NCI-H2227 (cell line): Measurements from ENCODE around the gene KIF26A.
A peak's percentile ranks its signal among the peaks of the same experiment; 100 is the strongest.

Experiments used
- DNase-seq: peaks from one replicate; lab custom pipeline; 2025; ENCODE audit not compliant: unreplicated experiment; lab: John Stamatoyannopoulos, UW

The KIF26A gene

GRCh38 chr14:104138098-104138717, at the start of gene KIF26A:
Gene KIF26A (plus strand): TSS chr14:104138587. CDS start chr14:104138723, 136 bp downstream.
- DNase-seq = peak; percentile 79

GRCh38 chr14:104090071-104090748, 48.2 kb upstream of the KIF26A start:
- DNase-seq = no peak

- DNase-seq = peak; percentile 11
Measured at GRCh38 chr14:104091061-104091926, 47.1 kb upstream of the KIF26A start.

DNA sequence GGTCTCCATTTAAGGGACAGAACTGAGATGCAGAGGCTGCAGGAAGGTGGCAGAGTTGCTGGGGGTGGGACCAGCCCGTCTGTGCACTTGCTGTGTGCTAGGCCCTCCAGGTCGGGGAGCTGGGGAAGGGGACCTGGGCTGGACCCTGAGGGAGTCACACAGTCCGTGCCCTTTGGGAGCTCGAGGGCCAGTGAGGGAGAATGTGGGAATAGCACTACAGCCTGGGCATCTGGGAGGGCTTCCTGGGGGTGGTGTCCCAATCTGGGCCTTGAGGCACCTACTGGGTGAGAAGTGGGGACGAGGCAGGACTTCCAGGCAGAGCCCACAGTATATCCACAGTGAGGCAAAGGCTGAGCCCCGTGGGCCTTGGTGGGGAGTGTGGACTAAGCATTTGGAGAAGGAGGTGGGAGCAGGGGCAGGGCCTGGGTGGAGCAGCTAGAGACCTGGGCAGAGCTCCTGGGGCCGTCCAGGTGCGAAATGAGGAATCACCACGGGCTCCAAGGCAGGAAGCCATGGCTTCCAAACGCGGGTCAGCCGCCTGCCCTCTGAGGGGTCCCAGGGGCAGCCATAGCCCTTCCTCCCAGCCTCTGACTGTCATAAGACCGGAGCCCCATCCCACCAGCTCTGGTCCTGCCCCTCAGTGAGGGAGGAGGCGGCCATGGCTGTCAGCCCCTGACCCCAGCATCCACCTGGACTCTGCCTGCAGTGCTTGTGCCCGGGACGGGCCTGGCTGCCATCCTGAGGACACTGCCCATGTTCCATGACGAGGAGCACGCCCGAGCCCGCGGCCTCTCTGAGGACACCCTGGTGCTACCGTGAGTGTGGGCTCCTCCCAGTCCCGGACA, 46.2 kb upstream of the KIF26A start:
- DNase-seq = no peak

DNA sequence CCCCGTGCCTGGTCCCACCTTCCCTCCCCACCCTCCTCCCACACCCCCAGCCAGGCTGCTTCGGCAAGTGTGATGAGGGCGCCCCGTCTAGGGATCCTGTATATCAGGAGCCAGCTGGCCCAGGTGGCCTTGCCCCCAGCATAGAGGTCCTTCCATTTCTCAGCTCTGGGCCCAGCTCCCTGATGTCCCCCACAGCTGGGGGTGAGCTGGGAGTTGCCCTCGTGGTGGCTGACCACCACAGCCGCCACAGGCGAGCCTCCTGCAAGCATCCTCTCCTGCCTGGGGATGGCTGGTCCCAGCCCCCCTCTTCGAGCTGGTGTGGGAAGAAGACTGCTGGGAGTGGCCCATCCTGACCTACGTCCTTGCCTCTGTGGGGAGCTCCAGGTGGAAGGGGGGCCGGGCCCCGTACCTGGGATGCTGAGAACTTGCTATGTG, 45.4 kb upstream of the KIF26A start:
- no peak for DNase-seq

- DNase-seq = no peak
Measured at GRCh38 chr14:104093366-104094055, 44.9 kb upstream of the KIF26A start.

DNA sequence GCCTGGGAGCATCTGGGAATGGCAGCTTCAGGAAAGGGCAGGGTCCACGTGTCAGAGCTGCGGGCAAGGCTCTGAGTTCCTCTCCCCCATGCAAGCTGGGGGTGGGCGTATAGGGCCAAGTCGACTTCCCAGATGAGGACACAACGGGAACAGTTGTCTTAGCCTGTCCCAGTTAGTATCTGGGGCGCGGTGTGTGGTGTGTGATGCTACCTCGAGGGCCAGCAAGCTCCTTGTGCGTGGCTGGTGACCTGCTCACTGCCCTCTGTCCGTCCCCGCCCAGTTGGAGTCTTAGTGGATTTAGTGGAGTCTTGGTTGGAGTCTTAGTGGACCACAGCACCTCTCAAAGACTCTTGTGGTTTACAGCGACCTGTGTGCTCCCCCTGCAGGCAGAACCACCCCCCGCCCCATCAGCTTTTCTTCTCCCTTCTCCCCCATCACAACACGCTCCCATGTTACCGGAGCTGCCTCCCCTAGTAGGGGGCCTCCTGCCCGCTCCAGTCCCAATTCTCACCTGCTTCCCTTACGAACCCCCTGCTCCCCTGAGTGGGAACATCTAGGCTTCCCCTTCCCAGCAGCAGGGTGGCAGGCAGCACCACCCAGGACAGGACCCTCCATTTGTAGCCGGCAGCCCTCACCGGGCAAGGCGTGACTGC, 44.2 kb upstream of the KIF26A start:
- DNase-seq = no peak

DNA sequence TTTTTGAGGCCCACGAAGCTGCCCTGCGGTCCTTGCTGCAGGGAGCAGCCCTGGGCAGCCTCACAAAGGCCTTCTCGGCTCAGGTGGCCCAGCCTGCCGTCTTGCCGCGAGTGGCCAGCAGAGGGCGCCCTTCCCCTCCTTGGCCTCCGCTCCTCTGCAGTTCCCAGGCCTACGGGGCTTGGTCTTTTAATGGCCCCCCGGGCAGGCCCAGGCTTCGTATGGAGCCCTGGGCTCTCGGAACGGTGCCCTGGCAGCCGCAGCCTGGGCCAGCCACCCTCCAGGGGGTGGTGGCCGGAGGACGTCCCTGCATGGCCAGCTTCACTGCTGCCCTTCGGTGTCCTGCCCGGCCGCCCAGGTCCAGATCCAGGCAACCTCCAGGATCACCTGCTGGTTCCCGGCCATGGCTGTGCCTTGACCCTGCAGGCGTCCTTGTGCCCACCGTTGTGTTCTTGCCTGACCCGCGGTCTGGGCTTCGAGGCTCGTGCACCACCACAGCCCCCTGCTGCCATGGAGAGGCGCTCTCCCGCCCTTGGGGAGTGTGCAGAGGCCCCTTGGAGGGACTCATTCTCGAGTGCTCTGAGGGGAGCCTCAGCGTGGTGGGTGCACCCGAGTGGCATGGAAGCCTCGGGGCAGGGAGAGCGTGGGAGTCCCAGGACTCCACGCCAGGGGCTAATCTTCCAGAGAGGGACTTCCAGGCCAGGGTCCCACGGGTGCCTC, 43.5 kb upstream of the KIF26A start:
- peak; percentile 16 for DNase-seq

DNA sequence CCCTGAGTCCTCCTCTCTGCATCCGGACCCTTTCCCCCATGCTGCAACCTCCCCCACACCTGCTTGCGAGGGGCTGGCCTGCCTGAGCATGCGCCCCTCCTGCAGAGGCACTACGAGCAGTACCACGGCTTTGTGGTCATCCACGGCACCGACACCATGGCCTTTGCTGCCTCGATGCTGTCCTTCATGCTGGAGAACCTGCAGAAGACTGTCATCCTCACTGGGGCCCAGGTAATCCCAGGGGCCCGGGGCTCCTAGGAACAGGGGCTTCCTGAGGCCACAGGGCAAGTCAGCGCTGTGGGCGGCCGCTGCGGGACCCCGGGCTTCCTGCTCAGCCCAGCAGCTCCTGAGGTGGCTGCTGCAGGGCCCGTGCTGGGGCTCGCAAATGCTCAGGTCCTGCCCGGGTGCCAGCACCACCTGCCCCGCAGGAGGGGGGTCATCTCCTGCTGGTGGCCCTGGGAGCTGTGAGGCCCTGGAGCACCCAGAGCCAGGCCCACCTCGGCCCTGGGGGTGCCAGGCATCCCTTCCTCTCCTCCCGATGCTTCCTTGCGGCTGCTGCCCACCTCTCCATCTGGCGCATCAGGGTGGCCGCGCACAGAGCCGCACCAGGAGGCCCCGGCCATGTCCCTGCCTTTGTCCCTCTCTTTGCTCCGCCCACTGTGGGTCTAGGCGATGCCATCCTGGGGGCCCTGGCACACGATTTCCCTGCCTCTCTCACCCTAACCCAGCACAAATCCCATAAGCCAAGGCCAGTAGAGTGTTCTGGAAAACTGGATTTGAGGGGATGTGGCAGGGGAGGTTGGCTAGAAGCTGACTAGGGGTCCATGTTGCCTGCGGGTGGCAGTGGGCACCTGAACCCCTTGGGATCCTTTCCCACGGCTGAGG, 42.7 kb upstream of the KIF26A start:
- DNase-seq = no peak

DNA sequence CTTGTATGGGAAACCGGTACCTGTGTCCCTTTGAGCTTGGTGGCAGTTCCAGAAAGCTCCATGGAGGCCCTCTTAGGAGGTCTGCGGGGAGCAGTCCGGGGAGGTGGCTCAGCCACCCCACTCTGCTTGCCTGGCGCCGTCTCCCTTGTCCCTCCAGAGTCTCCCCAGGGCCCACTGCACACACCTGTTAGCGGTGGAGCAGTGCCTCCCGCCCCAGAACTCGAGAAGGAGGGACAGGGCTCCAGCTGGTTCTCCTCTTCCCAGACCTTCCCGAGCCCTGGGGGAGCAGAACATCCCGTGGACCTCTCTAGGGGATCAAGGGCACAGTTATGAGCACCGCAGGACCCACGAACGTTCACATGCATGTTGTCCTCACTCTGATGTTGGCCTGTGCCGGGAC, 42.1 kb upstream of the KIF26A start:
- DNase-seq = no peak

- no peak for DNase-seq
Measured at GRCh38 chr14:104096751-104097700, 41.4 kb upstream of the KIF26A start.

DNA sequence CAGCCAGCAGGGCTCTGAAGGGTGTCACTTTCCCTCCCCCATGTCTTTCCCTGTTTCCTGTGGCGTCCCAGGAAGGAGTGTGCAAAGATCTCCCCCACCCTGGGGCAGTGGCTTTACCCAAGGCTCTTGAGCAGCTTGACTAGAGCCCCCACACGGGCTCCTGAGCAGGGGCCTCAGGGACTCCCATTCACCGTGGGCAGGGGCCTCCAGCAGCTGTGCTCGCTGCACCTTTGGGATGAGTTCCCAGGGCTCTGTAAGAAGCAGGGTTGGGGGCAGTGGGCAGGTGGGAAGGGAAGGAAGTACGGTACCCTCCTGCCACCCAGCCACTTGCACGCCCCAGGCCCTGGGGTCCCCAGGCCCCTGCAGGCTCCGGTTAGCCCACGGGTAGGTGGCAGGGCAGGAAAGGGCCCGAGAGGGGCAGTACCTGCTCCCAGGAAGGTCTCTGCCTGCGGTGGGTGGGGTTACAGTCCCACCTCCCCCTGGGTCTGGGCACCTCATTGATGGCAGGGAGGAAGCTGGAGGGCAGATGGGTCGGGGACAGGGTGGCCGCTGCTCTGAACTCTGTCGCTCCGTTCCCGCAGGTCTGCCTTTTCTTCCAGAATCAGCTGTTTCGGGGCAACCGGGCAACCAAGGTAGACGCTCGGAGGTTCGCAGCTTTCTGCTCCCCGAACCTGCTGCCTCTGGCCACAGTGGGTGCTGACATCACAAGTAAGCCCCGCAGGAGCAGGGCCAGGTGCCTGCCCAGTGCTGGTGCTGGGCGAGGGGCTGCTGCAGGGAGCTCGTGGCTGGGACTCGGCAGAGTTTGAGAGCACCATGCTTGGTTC, 39.9 kb upstream of the KIF26A start:
- DNase-seq = no peak

DNA sequence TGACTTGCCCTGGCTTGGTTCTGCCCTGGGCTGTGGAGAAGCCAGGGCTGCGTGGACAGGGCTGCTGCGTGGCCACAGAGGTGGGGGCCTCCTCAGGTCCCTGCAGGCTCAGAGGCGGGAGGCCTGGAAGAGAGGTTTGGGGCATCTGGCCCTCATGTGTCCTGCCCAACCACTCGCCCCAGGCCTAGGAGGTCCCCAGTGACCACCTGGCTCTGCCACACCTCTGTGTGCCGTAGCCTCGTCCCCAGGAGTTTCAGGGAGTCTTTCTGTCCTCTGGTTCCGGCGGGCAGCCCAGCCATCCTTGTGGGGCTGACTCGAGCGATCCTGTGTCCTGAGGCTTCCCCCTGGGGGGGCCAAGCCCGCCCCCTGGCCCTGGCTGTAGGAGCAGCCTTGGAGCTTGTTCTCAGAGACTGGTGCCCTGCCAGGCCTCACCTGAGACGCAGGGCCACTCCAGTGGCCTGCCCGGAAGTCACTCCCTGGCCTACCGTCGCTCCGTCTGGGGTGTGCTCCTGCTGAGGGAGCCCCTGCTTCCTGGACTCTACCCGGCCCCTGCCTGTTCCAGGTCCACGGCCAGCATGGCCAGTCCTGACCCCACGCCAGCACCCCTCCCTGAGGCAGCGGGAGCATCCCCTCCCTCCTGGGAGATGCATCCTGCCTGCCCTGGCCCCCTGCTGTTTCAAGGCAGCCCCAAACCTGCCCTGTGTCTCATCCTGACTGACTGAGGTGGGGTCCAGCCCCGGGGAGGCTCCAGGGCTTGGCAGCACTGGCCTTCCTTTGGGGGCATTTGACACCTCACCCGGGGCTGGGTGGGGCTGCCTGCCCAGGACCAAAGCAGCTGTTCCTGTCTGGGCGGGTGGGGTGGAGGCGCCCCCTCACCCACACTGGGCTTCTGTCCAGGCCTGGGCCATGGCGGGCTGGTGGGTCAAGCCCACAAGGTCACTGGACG, 39.0 kb upstream of the KIF26A start:
- no peak for DNase-seq

DNA sequence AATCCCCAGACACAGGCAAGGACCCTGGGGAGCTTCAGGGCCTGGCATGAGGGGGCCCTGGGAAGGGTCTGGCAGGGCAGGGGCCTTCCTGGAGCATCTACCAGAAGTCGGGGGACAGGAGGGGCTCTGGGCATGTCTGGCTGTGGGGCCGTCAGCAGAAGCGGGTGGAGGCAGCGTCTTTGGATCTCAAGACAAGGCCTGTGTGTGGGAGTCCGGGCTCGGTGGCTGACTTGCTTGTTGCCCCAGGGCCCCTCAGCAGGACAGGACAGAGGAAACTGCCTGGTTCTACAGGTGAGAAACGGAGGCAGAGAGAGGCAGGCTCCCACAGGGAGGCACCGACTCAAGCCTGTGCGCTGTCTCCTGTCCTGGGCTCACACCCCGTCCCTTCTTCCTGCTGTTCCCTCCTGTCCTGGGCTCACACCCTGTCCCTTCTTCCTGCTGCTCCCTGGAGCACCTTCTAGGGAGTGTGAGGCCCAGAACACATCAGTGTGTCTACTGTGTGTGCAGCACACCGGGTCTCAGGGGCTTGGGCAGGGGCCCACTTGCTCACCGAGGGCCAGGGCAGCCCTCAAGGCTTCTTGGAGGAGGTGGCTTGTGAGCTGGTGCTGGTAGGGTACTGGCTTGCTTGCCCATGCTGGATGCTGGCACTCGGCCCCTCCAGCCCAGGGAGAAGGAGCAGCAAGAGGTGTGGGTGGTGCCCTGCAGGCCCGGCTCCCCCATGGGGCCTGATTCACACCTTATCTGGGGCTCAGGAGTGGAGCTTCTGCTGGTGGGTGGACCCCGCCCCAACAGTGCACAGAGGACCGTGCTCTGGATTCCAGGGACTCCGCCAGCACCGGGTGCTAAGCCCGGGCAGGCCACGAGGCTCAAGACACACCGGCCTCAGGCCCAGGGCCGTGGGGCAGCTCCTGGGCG, 38.0 kb upstream of the KIF26A start:
- no peak for DNase-seq
